PC-9 (cell line): ENCODE measurements around the gene ACSL6. TPM values are rescaled to one million over a fixed set of nuclear protein-coding genes. Genes with fewer than 3 reads are reported as not detected.

Experiments used
- BruUV-seq: library from RNA; stranded (reverse); fragments of 400-500 nt; replicated peaks from 2 replicates; lab custom pipeline; 2021; lab: Mats Ljungman, UMichigan
- CTCF ChIA-PET: fragments of 300-600 bp; sonication (Branson Sonifier 250); formaldehyde crosslinking; loops from one replicate; lab custom pipeline; 2022; ENCODE audit warnings: antibody characterized with exemption; lab: Charles Lee
- POLR2A ChIA-PET: fragments of 300-600 bp; sonication (Branson Sonifier 250); formaldehyde crosslinking; loops from one replicate; lab custom pipeline; 2022; ENCODE audit warnings: antibody characterized with exemption; ENCODE audit not compliant: unreplicated experiment; lab: Charles Lee
- DNase-seq, 2 experiments: peaks; one replicate each; pipeline versions ENCODE4 v3.0.0 to v3.0.0-alpha.2; 2015 to 2022; ENCODE audit warnings: mixed read lengths in 1 of 2
- H2AFZ ChIP-seq: fragments of 200-600 bp; sonication (generic); 2 replicates; pipeline ENCODE4 v1.8.1; 2017; ENCODE audit warnings: antibody characterized with exemption
- H3F3A ChIP-seq: fragments of 200-600 bp; sonication (generic); 2 replicates; pipeline ENCODE4 v1.8.1; 2017; ENCODE audit warnings: antibody characterized with exemption, mild to moderate bottlenecking, low read depth; ENCODE audit not compliant: insufficient read depth
- H3K27ac ChIP-seq: fragments of 200-600 bp; sonication (generic); 2 replicates; pipeline ENCODE4 v1.6.1; 2016; ENCODE audit warnings: mixed run types
- H3K27me3 ChIP-seq: fragments of 200-600 bp; sonication (generic); 2 replicates; pipeline ENCODE4 v1.6.1; 2016; ENCODE audit warnings: low read depth, mixed run types; ENCODE audit not compliant: insufficient read depth
- H3K36me3 ChIP-seq: fragments of 200-600 bp; sonication (generic); 2 replicates; pipeline ENCODE4 v1.6.1; 2016; ENCODE audit warnings: low read depth, mixed run types
- H3K4me1 ChIP-seq: fragments of 200-600 bp; sonication (generic); replicated peaks from 2 replicates; pipeline ENCODE4 v1.6.1; 2016; ENCODE audit warnings: mixed run types; ENCODE audit not compliant: insufficient read depth
- H3K4me2 ChIP-seq: fragments of 200-600 bp; sonication (generic); 2 replicates; pipeline ENCODE4 v1.6.1; 2017; ENCODE audit warnings: mixed run types
- H3K4me3 ChIP-seq: fragments of 200-600 bp; sonication (generic); 2 replicates; pipeline ENCODE4 v1.6.1; 2016; ENCODE audit warnings: mixed run types
- H3K79me2 ChIP-seq: fragments of 200-600 bp; sonication (generic); 2 replicates; pipeline ENCODE4 v1.6.1; 2017; ENCODE audit warnings: low read depth, mixed run types
- H3K9me2 ChIP-seq: fragments of 200-600 bp; sonication (generic); 2 replicates; pipeline ENCODE4 v1.8.1; 2017; ENCODE audit warnings: mild to moderate bottlenecking; ENCODE audit not compliant: insufficient read depth
- H3K9me3 ChIP-seq: fragments of 200-600 bp; sonication (generic); 2 replicates; pipeline ENCODE4 v1.8.1; 2016; ENCODE audit warnings: low read depth; ENCODE audit not compliant: insufficient read depth
- H4K20me1 ChIP-seq: fragments of 200-600 bp; sonication (generic); 2 replicates; pipeline ENCODE4 v1.8.1; 2017; ENCODE audit not compliant: insufficient read depth
- CTCF ChIP-seq: fragments of 200-600 bp; sonication (generic); conservative IDR thresholded peaks from 2 replicates; pipeline ENCODE4 v1.6.1; 2017; ENCODE audit warnings: mixed run types, antibody characterized with exemption, mild to moderate bottlenecking, moderate library complexity
- EZH2 ChIP-seq: fragments of 200-600 bp; sonication (generic); IDR thresholded peaks from 2 replicates; pipeline ENCODE4 v1.8.0; 2017; ENCODE audit warnings: antibody characterized with exemption, low read depth
- intact Hi-C: fragments of 100-400 bp; cut with micrococcal nuclease; formaldehyde crosslinking; loops from one replicate; pipeline ENCODE4 v1.10.0; 2022; ENCODE audit not compliant: unreplicated experiment
- total RNA-seq: library from RNA; stranded (reverse); gene quantifications from 2 replicates; pipeline ENCODE4 v1.2.3, GENCODE V29; 2021

Gene ACSL6
- total RNA-seq, 1 experiment from 2014 or later, result not detected

- Histone ChIP-seq H2AFZ (no peak overlapping the region), H3K4me3 (no peak overlapping the region), H3K4me1 (no peaks in the 10 kb centered on the region), H3K36me3 (no peaks in the 10 kb centered on the region), H3K27ac (no peak overlapping the region), H4K20me1 (no peaks in the 10 kb centered on the region), H3K4me2 (no peak overlapping the region), H3K9me2 (no peaks in the 10 kb centered on the region), H3F3A (no peaks in the 10 kb centered on the region), H3K9me3 (no peaks in the 10 kb centered on the region), H3K27me3 (peaks cover 32% of the 10 kb centered on the region; the same call in 1 of the 2 replicates), H3K79me2 (no peaks in the 10 kb centered on the region)
- ChIA-PET CTCF (no interaction called here), POLR2A (no interaction called here)
- TF ChIP-seq CTCF (no peak), EZH2 (no peak)
- intact Hi-C loops, result no loop called here
- no peak for DNase-seq
- BruUV-seq, result no TSS peak
Observed at GRCh38 chr5:132046880-132047299, 35.4 kb upstream of the ACSL6 start.

- no peak for TF ChIP-seq CTCF
- Histone ChIP-seq H3K4me2 (no peak overlapping the region), H4K20me1 (no peaks in the 10 kb centered on the region), H3K36me3 (no peaks in the 10 kb centered on the region), H3K9me3 (no peaks in the 10 kb centered on the region), H3K27ac (no peak overlapping the region), H3K27me3 (peaks cover 18% of the 10 kb centered on the region; the same call in 1 of the 2 replicates), H3K4me3 (no peak overlapping the region), H3K79me2 (no peaks in the 10 kb centered on the region), H3K9me2 (no peaks in the 10 kb centered on the region), H3F3A (no peaks in the 10 kb centered on the region), H2AFZ (no peak overlapping the region), H3K4me1 (no peaks in the 10 kb centered on the region)
- no TSS peak for BruUV-seq
- CTCF ChIA-PET, result no interaction called here
- DNase-seq, result no peak
- intact Hi-C loops, result no loop called here
- POLR2A ChIA-PET, result no interaction called here
Observed at GRCh38 chr5:132044207-132044606, 32.7 kb upstream of the ACSL6 start.

GRCh38 chr5:132037353-132037752 is 25.9 kb upstream of the ACSL6 start:
- Histone ChIP-seq H3K4me2 (no peak overlapping the region), H3F3A (no peaks in the 10 kb centered on the region), H3K9me3 (no peaks in the 10 kb centered on the region), H2AFZ (no peak overlapping the region), H3K9me2 (no peaks in the 10 kb centered on the region; the same call in 1 of the 2 replicates), H3K4me3 (no peak overlapping the region), H3K79me2 (no peaks in the 10 kb centered on the region), H3K27me3 (peaks cover 4% of the 10 kb centered on the region; the same call in 1 of the 2 replicates), H3K36me3 (no peaks in the 10 kb centered on the region), H3K27ac (no peak overlapping the region), H4K20me1 (no peaks in the 10 kb centered on the region), H3K4me1 (no peaks in the 10 kb centered on the region)
- intact Hi-C loops, result no loop called here
- CTCF ChIA-PET, result no interaction called here
- TF ChIP-seq CTCF, result no peak
- TF ChIP-seq EZH2, result no peak
- POLR2A ChIA-PET, result no interaction called here
- no peak for DNase-seq
- no TSS peak for BruUV-seq
